ENCODE measurements around the gene DIP2A. TPM values are rescaled to one million over a fixed set of nuclear protein-coding genes. Genes with fewer than 3 reads are reported as not detected.

DIP2A gene
- total and polyA plus RNA-seq, 7 donors: 9.0 to 49.3 (median 25.0) TPM

DNA sequence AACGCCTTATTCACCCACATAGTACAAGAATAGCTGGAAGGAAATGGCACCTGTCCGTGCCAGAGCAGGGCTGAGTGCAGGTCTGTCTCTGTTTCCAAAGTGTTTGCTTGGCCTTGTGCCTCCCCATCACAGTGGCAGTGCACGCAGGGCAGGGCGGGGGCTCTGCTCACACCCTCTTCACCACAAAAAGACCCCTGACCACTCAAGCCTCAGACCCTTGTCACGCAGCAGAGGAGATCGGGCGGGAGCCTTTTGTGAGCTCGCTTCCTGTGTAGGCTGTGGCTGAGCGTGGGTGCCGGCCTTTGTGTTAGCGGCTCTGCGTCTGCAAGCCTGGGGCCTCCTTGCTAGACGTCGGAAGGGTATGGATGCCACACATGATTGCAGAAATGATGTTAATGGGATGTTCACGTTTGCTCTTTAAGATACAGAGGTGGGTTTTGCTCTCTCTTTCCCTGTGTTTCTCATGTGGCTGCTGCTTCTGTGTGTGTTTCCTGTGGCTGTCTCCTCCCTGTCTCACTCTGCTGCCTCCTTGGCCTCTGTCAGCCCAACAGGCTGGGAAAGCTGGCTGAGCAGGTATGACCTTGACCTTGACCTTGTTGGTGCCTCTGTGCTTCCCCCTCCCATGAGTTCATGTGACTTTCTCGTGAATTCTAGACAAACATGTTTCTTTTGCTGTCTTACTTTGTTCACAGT lies 100.7 kb downstream of the DIP2A start:
- WGBS, 2 donors: 54 to 88% methylated on average over 16 of the region's 16 CpGs
- peak; percentile 38 for DNase-seq
- H3K4me1 ChIP-seq: no peaks in the 10 kb centered on the region
- H3K36me3 ChIP-seq: peaks cover 8 to 100% (median 54%) of the 10 kb centered on the region in 4 donors
- H3K9me3 ChIP-seq: no peaks in the 10 kb centered on the region
- no peaks in the 10 kb centered on the region for H3K27me3 ChIP-seq
- H3K4me3 ChIP-seq: no peak overlapping the region
- intact Hi-C loops (cut with DNase I): no loop called here
- no peak overlapping the region for H3K27ac ChIP-seq
- TF ChIP-seq POLR2AphosphoS5 (IDR thresholded peaks at IDR 0.05) (no peak), EP300 (IDR thresholded peaks at IDR 0.05) (no peak), POLR2A (IDR thresholded peaks at IDR 0.05) (no peak)
- TF ChIP-seq, protein P1, sequence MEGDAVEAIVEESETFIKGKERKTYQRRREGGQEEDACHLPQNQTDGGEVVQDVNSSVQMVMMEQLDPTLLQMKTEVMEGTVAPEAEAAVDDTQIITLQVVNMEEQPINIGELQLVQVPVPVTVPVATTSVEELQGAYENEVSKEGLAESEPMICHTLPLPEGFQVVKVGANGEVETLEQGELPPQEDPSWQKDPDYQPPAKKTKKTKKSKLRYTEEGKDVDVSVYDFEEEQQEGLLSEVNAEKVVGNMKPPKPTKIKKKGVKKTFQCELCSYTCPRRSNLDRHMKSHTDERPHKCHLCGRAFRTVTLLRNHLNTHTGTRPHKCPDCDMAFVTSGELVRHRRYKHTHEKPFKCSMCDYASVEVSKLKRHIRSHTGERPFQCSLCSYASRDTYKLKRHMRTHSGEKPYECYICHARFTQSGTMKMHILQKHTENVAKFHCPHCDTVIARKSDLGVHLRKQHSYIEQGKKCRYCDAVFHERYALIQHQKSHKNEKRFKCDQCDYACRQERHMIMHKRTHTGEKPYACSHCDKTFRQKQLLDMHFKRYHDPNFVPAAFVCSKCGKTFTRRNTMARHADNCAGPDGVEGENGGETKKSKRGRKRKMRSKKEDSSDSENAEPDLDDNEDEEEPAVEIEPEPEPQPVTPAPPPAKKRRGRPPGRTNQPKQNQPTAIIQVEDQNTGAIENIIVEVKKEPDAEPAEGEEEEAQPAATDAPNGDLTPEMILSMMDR (IDR thresholded peaks at IDR 0.05): no peak

- TF ChIP-seq, protein P1 (IDR thresholded peaks at IDR 0.05): no peak
- no peak for TF ChIP-seq POLR2AphosphoS5 (IDR thresholded peaks at IDR 0.05)
- TF ChIP-seq POLR2A (IDR thresholded peaks at IDR 0.05): no peak
- no peak for TF ChIP-seq EP300 (IDR thresholded peaks at IDR 0.05)
- intact Hi-C loops (cut with DNase I): no loop called here
- no peaks in the 10 kb centered on the region for H3K4me1 ChIP-seq
- H3K27ac ChIP-seq: no peak overlapping the region
- H3K27me3 ChIP-seq: no peaks in the 10 kb centered on the region
- no peak overlapping the region for H3K4me3 ChIP-seq
- no peaks in the 10 kb centered on the region for H3K9me3 ChIP-seq
- peaks cover 5 to 98% (median 43%) of the 10 kb centered on the region in 4 donors for H3K36me3 ChIP-seq
- no peak for DNase-seq
- WGBS, 2 donors: 73 to 92% methylated on average over 19 of the region's 19 CpGs
These were observed 102.1 kb downstream of the DIP2A start for GRCh38 chr21:46560568-46561444.

- Histone ChIP-seq H3K36me3 (peaks cover 0 to 98% (median 41%) of the 10 kb centered on the region in 4 donors), H3K9me3 (no peaks in the 10 kb centered on the region), H3K4me3 (no peak overlapping the region), H3K27me3 (no peaks in the 10 kb centered on the region), H3K27ac (no peak overlapping the region), H3K4me1 (no peaks in the 10 kb centered on the region)
- no peak for DNase-seq
- TF ChIP-seq, protein P1 (IDR thresholded peaks at IDR 0.05): no peak
- TF ChIP-seq POLR2AphosphoS5 (IDR thresholded peaks at IDR 0.05) (no peak), EP300 (IDR thresholded peaks at IDR 0.05) (no peak), POLR2A (IDR thresholded peaks at IDR 0.05) (no peak)
- 92 to 96% methylated on average over 19 of the region's 19 CpGs for WGBS, 2 donors
- intact Hi-C loops (cut with DNase I): no loop called here
These were observed 102.9 kb downstream of the DIP2A start for GRCh38 chr21:46561445-46562090.

GRCh38 chr21:46562472-46562871 lies 103.8 kb downstream of the DIP2A start:
- Histone ChIP-seq H3K4me3 (no peak overlapping the region), H3K27me3 (no peaks in the 10 kb centered on the region), H3K27ac (no peak overlapping the region), H3K4me1 (no peaks in the 10 kb centered on the region), H3K36me3 (peaks cover 0 to 98% (median 39%) of the 10 kb centered on the region in 4 donors), H3K9me3 (no peaks in the 10 kb centered on the region)
- 85 to 93% methylated on average over 10 of the region's 10 CpGs for WGBS, 2 donors
- no peak for DNase-seq
- TF ChIP-seq POLR2AphosphoS5 (IDR thresholded peaks at IDR 0.05) (no peak), EP300 (IDR thresholded peaks at IDR 0.05) (no peak), POLR2A (IDR thresholded peaks at IDR 0.05) (no peak)
- TF ChIP-seq, protein P1 (IDR thresholded peaks at IDR 0.05): no peak
- intact Hi-C loops (cut with DNase I): no loop called here
